Mesenchymal stem cell (in vitro differentiated cells and primary cell): ENCODE measurements around the gene FBXL20.

Experiments
- DNase-seq: peaks from one replicate; pipeline ENCODE4 v3.0.0-alpha.2; 2013
- H2AFZ ChIP-seq: one replicate; pipeline ENCODE4 v1.6.1; 2013; ENCODE audit warnings: low read depth, mild to moderate bottlenecking, control low read depth, inconsistent platforms, low read length, moderate library complexity
- H2AK5ac ChIP-seq: 2 replicates; pipeline ENCODE4 v1.6.1; 2013; ENCODE audit warnings: low read length, moderate library complexity, mild to moderate bottlenecking, inconsistent platforms; ENCODE audit not compliant: severe bottlenecking
- H2BK120ac ChIP-seq: one replicate; pipeline ENCODE4 v1.6.1; 2013; ENCODE audit warnings: low read depth, mild to moderate bottlenecking, inconsistent platforms, low read length, moderate library complexity
- H2BK12ac ChIP-seq, 2 experiments: one replicate each; pipeline ENCODE4 v1.6.1; 2013; ENCODE audit warnings: inconsistent platforms in 2 of 2, low read length in 2 of 2, mild to moderate bottlenecking in 2 of 2, moderate library complexity in 2 of 2, control low read depth in 1 of 2
- H2BK15ac ChIP-seq: one replicate; pipeline ENCODE4 v1.6.1; 2013; ENCODE audit warnings: mild to moderate bottlenecking, low read depth, inconsistent platforms; ENCODE audit not compliant: poor library complexity, severe bottlenecking
- H2BK5ac ChIP-seq: 2 replicates; pipeline ENCODE4 v1.6.1; 2013; ENCODE audit warnings: low read depth, mild to moderate bottlenecking, low read length, control low read depth, inconsistent platforms; ENCODE audit not compliant: poor library complexity, severe bottlenecking
- H3K14ac ChIP-seq, 2 experiments: one replicate each; pipeline ENCODE4 v1.6.1; 2013; ENCODE audit warnings: inconsistent platforms in 2 of 2, low read length in 2 of 2, control low read depth in 1 of 2, mild to moderate bottlenecking in 1 of 2, moderate library complexity in 1 of 2
- H3K18ac ChIP-seq, 2 experiments: one replicate each; pipeline ENCODE4 v1.6.1; 2013; ENCODE audit warnings: inconsistent platforms in 2 of 2, low read length in 2 of 2, control low read depth in 1 of 2, low read depth in 1 of 2, mild to moderate bottlenecking in 1 of 2
- H3K23ac ChIP-seq, 2 experiments: one replicate each; pipeline ENCODE4 v1.6.1; 2013; ENCODE audit warnings: inconsistent platforms in 2 of 2, low read length in 2 of 2, mild to moderate bottlenecking in 2 of 2, moderate library complexity in 2 of 2, control low read depth in 1 of 2
- H3K27ac ChIP-seq: 2 replicates; pipeline ENCODE4 v1.5.1; 2013; ENCODE audit warnings: mild to moderate bottlenecking, moderate library complexity, low read length, control low read depth, inconsistent platforms; ENCODE audit not compliant: poor library complexity, severe bottlenecking
- H3K27me3 ChIP-seq, 2 experiments: 2 replicates each; pipeline versions ENCODE4 v1.6.1 to v1.7.0; 2013; ENCODE audit warnings: low read length in 2 of 2, mild to moderate bottlenecking in 2 of 2, moderate library complexity in 2 of 2, control low read depth in 1 of 2, inconsistent platforms in 1 of 2; ENCODE audit not compliant: control insufficient read depth in 1 of 2, insufficient read depth in 1 of 2
- H3K36me3 ChIP-seq, 2 experiments: 2 replicates each; pipeline versions ENCODE4 v1.6.1 to v1.7.0; 2013; ENCODE audit warnings: low read length in 2 of 2, control low read depth in 1 of 2, inconsistent platforms in 1 of 2, low read depth in 1 of 2, mild to moderate bottlenecking in 1 of 2; ENCODE audit not compliant: insufficient read depth in 2 of 2, control insufficient read depth in 1 of 2
- H3K4ac ChIP-seq, 2 experiments: one replicate each; pipeline ENCODE4 v1.6.1; 2013; ENCODE audit warnings: inconsistent platforms in 2 of 2, low read length in 2 of 2, mild to moderate bottlenecking in 2 of 2, moderate library complexity in 2 of 2, control low read depth in 1 of 2, low read depth in 1 of 2
- H3K4me1 ChIP-seq: 2 replicates; pipeline ENCODE4 v1.6.1; 2013; ENCODE audit warnings: low read depth, low read length, control low read depth; ENCODE audit not compliant: control insufficient read depth, insufficient read depth
- H3K4me2 ChIP-seq: 2 replicates; pipeline ENCODE4 v1.6.1; 2013; ENCODE audit warnings: low read length, mild to moderate bottlenecking, inconsistent platforms; ENCODE audit not compliant: poor library complexity, severe bottlenecking
- H3K4me3 ChIP-seq, 2 experiments: 2 replicates each; pipeline versions ENCODE4 v1.5.1 to v1.7.0; 2013; ENCODE audit warnings: low read length in 2 of 2, mild to moderate bottlenecking in 2 of 2, control low read depth in 1 of 2, low read depth in 1 of 2; ENCODE audit not compliant: insufficient read depth in 1 of 2
- H3K79me1 ChIP-seq: replicated peaks from 2 replicates; pipeline ENCODE4 v1.6.1; 2013; ENCODE audit warnings: mild to moderate bottlenecking, control low read depth, low read length, inconsistent platforms; ENCODE audit not compliant: poor library complexity, severe bottlenecking
- H3K9ac ChIP-seq: 2 replicates; pipeline ENCODE4 v1.7.0; 2013; ENCODE audit warnings: mild to moderate bottlenecking, low read length, moderate library complexity
- H3K9me3 ChIP-seq: 2 replicates; pipeline ENCODE4 v1.7.0; 2013; ENCODE audit warnings: mild to moderate bottlenecking, low read length; ENCODE audit not compliant: control insufficient read depth
- H4K8ac ChIP-seq: one replicate; pipeline ENCODE4 v1.6.1; 2013; ENCODE audit warnings: inconsistent platforms, mild to moderate bottlenecking, low read length, moderate library complexity
- H4K91ac ChIP-seq: one replicate; pipeline ENCODE4 v1.6.1; 2013; ENCODE audit warnings: mild to moderate bottlenecking, low read length, inconsistent platforms
- WGBS: methylation state at CpG from one replicate; pipeline ENCODE4 v1.1.7; 2013; ENCODE audit warnings: mixed read lengths; 5-methylcytosine and 5-hydroxymethylcytosine counted together

FBXL20 gene

DNA sequence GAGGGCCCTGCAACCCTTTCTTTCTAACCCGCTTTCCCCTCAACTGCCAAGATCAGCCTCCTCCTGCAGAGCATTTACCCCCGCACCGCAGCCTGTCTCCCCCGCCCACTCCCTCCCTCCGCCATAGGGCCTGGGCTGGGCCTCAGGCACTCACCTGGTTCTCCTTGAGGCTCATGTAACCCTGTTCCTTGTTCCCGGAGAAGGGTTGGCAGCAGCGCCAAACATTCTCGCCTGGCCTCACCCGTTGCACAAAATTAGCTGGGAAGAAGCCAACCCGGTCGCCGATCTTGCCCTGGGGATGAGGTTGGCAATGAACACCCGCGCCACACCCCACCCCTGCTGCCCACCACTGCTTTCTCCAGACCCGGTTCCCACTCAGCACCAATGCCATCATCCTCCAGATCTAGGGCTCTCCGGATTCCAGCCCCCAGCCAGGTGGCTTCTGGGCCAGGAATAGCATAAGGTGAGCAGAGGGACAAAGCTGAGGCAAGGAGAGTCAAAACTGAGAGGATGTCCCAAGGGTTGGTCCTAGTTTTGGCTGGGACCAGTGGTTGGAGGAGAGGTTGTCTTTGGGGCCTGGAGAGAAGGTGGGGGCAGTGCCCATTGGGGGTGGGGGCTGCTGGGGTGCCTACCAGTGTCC is 188.5 kb downstream of the FBXL20 start:
- H3K79me1 ChIP-seq = no peaks in the 10 kb centered on the region
- 79% methylated on average over 16 of the region's 16 CpGs for WGBS

DNA sequence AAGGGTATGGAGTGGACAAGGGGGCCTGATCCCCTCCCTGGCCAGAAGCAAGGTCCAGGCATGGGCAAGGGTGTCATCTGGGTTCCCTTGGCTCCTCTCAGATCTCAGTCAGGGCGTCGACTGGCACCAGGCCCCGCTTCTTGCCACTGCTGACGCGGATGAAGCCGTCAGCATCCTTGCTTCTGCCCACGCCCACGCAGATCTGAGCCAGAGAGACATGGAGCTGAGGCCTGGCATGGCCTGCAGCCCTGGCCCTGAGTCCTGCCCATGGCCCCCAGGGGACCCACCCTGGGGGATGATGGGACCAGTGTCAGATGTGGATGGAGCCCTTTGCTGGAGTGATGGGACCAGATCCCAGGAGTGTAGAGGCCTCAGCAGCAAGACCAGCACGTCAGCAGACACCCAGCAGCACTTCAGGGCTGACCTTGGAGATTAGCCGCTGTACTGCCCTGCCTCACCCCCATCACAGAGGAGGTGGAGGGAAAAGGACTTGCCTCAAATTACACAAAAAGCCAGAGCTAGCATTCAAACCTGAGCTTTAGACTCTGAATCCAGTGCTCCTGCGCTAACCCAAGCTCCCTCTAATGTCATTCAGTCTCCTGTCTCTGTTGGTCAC is 189.1 kb downstream of the FBXL20 start:
- WGBS = 91% methylated on average over 11 of the region's 11 CpGs
- H3K27ac ChIP-seq = no peak overlapping the region

More for the DNA sequence above, 188.5 kb downstream of the FBXL20 start:
- Histone ChIP-seq H3K18ac (no peak overlapping the region), H2BK5ac (no peak overlapping the region), H4K91ac (no peak overlapping the region), H3K14ac (no peak overlapping the region), H2AFZ (no peak overlapping the region), H2BK120ac (no peak overlapping the region), H2AK5ac (no peak overlapping the region), H3K9ac (no peak overlapping the region), H3K4me1 (peaks cover 36% of the 10 kb centered on the region), H3K4me2 (no peak overlapping the region), H2BK15ac (no peak overlapping the region), H3K9me3 (no peaks in the 10 kb centered on the region), H3K27ac (no peak overlapping the region), H4K8ac (no peak overlapping the region), H3K23ac (no peak overlapping the region), H3K27me3 (peaks cover 29 to 40% of the 10 kb centered on the region in 2 experiments), H2BK12ac (no peak overlapping the region), H3K36me3 (no peaks in the 10 kb centered on the region), H3K4ac (no peak overlapping the region), H3K4me3 (no peak overlapping the region)
- DNase-seq = no peak

DNA sequence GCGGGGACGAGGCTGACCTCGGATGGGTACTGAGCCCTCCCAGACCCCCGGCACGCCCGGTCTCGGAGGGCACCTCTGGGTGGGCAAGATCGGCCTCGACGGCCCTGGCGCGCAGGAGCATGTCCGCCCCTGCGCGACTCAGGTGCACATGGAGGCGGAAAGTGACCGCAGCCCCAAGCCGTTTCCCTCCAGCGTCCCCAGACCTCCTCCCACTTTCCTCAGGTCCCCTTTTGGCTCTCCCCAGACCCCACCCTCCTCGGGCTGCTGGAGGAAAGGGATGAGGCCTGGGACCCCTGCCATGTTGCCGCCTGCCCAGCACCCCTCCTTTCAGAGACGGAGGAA is 191.4 kb downstream of the FBXL20 start:
- H3K4me1 ChIP-seq = peaks cover 34% of the 10 kb centered on the region
- peak overlapping the region in 1 of 2 experiments; percentile 7 for H3K14ac ChIP-seq
- peaks cover 12% of the 10 kb centered on the region in 2 experiments for H3K27me3 ChIP-seq
- H3K79me1 ChIP-seq = no peaks in the 10 kb centered on the region
- H2BK15ac ChIP-seq = peak overlapping the region; percentile 97
- H2BK5ac ChIP-seq = peak overlapping the region; percentile 26
- H3K4me3 ChIP-seq = peak overlapping the region; percentile 39 to 67
- peak overlapping the region; percentile 88 for H4K8ac ChIP-seq
- peak overlapping the region; percentile 50 for H3K4me2 ChIP-seq
- peak overlapping the region; percentile 74 for H3K9ac ChIP-seq
- peak overlapping the region; percentile 29 for H2AFZ ChIP-seq
- no peak overlapping the region for H2BK120ac ChIP-seq
- H3K9me3 ChIP-seq = no peaks in the 10 kb centered on the region
- WGBS = 16% methylated on average over 21 of the region's 22 CpGs
- no peak overlapping the region for H3K23ac ChIP-seq
- H3K27ac ChIP-seq = no peak overlapping the region
- H4K91ac ChIP-seq = peak overlapping the region; percentile 74
- DNase-seq = no peak
- peak overlapping the region in 1 of 2 experiments; percentile 78 for H2BK12ac ChIP-seq
- peak overlapping the region in 1 of 2 experiments; percentile 20 for H3K4ac ChIP-seq
- peak overlapping the region; percentile 51 for H2AK5ac ChIP-seq
- H3K36me3 ChIP-seq = peaks cover 2 to 6% of the 10 kb centered on the region in 2 experiments
- H3K18ac ChIP-seq = peak overlapping the region; percentile 77 to 84

More for the DNA sequence above, 189.1 kb downstream of the FBXL20 start:
- H3K9ac ChIP-seq = no peak overlapping the region
- no peak overlapping the region for H4K8ac ChIP-seq
- H2BK12ac ChIP-seq = no peak overlapping the region
- H3K18ac ChIP-seq = no peak overlapping the region
- no peak overlapping the region for H3K23ac ChIP-seq
- no peak overlapping the region for H2AFZ ChIP-seq
- no peaks in the 10 kb centered on the region for H3K79me1 ChIP-seq
- H2BK15ac ChIP-seq = no peak overlapping the region
- H3K4me3 ChIP-seq = no peak overlapping the region
- H3K4me2 ChIP-seq = no peak overlapping the region
- H3K36me3 ChIP-seq = no peaks in the 10 kb centered on the region
- H4K91ac ChIP-seq = no peak overlapping the region
- H3K9me3 ChIP-seq = no peaks in the 10 kb centered on the region
- H3K4me1 ChIP-seq = peaks cover 33% of the 10 kb centered on the region
- DNase-seq = no peak
- H3K4ac ChIP-seq = no peak overlapping the region
- no peak overlapping the region for H2BK5ac ChIP-seq
- no peak overlapping the region for H3K14ac ChIP-seq
- H3K27me3 ChIP-seq = peaks cover 27 to 33% of the 10 kb centered on the region in 2 experiments
- H2BK120ac ChIP-seq = no peak overlapping the region
- no peak overlapping the region for H2AK5ac ChIP-seq

DNA sequence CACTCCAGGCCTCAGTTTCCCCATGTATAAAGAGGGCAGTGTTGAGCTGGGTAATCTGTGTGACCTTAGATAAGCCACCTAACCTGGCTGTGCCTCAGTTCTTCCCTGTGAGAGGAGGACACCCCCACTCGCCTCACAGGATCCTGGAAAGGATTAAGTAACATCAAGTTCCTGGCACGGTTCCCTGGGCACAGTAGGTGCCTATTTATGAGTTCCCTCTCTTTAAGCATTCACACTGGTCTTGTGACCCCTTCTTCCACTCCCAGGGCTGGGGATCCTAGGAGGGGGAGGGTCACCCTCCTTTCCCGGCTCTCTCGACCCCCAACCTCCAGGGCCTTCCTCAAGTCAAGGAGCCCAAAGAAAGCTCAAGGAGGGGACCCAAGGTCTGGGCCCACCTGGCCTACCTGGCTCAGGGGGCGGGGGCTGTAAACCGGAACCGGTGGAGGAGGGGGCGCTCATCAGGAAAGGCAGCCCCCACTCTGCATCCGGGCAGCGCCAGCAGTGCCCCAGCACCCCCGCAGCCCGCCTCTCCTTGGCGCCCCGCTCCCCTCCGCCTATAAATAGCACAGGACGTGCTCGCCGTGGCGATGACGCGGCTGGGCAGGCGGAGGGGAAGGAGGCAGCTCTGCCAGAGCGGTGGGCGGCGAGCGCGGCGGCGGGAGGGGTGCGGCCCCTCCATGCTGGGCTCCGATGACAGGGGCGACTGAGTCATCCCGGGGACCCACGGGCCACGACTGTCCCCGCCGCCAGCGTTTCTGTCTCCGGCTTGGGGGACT is 191.9 kb downstream of the FBXL20 start:
- H3K9me3 ChIP-seq = no peaks in the 10 kb centered on the region
- peak overlapping the region; percentile 88 for H4K8ac ChIP-seq
- H3K4ac ChIP-seq = peak overlapping the region in 1 of 2 experiments; percentile 35
- peak overlapping the region in 1 of 2 experiments; percentile 11 for H3K14ac ChIP-seq
- WGBS = 6% methylated on average over 34 of the region's 39 CpGs
- H2BK15ac ChIP-seq = peak overlapping the region; percentile 97
- H3K27me3 ChIP-seq = peaks cover 12% of the 10 kb centered on the region in 2 experiments
- no peaks in the 10 kb centered on the region for H3K79me1 ChIP-seq
- peak overlapping the region; percentile 50 for H3K4me2 ChIP-seq
- H3K23ac ChIP-seq = peak overlapping the region in 1 of 2 experiments; percentile 20
- H2BK120ac ChIP-seq = peak overlapping the region; percentile 27
- peak overlapping the region; percentile 26 for H2BK5ac ChIP-seq
- H3K18ac ChIP-seq = peak overlapping the region; percentile 77 to 84
- peak overlapping the region; percentile 77 for H4K91ac ChIP-seq
- DNase-seq = peak; percentile 78
- H2AFZ ChIP-seq = peak overlapping the region; percentile 29
- H3K27ac ChIP-seq = no peak overlapping the region
- no peak overlapping the region for H2AK5ac ChIP-seq
- H2BK12ac ChIP-seq = peak overlapping the region; percentile 64 to 78
- peaks cover 8 to 12% of the 10 kb centered on the region in 2 experiments for H3K36me3 ChIP-seq
- peak overlapping the region; percentile 74 for H3K9ac ChIP-seq
- peaks cover 34% of the 10 kb centered on the region for H3K4me1 ChIP-seq
- peak overlapping the region; percentile 39 to 67 for H3K4me3 ChIP-seq
